ENCODE results near the gene RHAG. TPM values are rescaled to one million over a fixed set of nuclear protein-coding genes. Genes with fewer than 3 reads are reported as not detected.

RHAG gene
- total RNA-seq, 1 experiment from 2014 or later, result not detected

- no peak for TF ChIP-seq CTCF (conservative IDR thresholded peaks at IDR 0.05)
- no peak overlapping the region for H3K18ac ChIP-seq (ENCODE audit: insufficient read length, low read depth, low read length)
- H4K20me1 ChIP-seq (ENCODE audit: control insufficient read depth, insufficient read depth, insufficient read length), result no peaks in the 10 kb centered on the region
- Mint-ChIP-seq H3K27me3 (ENCODE audit: low read depth) (no peaks in the 10 kb centered on the region), H3K27ac (no peak overlapping the region), H3K36me3 (ENCODE audit: insufficient read depth in 1 of 3, low read depth in 3 of 3) (no peaks in the 10 kb centered on the region), H3K9me3 (no peaks in the 10 kb centered on the region), H3K4me3 (no peak overlapping the region), H3K4me1 (no peaks in the 10 kb centered on the region)
- H3K27me3 ChIP-seq (ENCODE audit: insufficient read depth, low read length), result no peaks in the 10 kb centered on the region
- no peak overlapping the region for H3K9ac ChIP-seq (ENCODE audit: extremely low read depth, insufficient read length, low read length)
- H3K4ac ChIP-seq (ENCODE audit: low read depth, low read length), result no peak overlapping the region
- no peak overlapping the region for H2BK12ac ChIP-seq (ENCODE audit: insufficient read length, low read depth, low read length)
- no peak overlapping the region for H2AK5ac ChIP-seq (ENCODE audit: insufficient read length, low read length)
- H3K4me2 ChIP-seq (ENCODE audit: insufficient read depth, insufficient read length, low read length), result no peak overlapping the region
- H3K79me2 ChIP-seq (ENCODE audit: insufficient read depth, low read length), result no peaks in the 10 kb centered on the region
- no peak overlapping the region for H2BK5ac ChIP-seq (ENCODE audit: insufficient read length, low read length)
- no peak overlapping the region for H4K8ac ChIP-seq (replicated peaks; ENCODE audit: insufficient read length, low read depth, low read length)
- DNase-seq, result no peak
- H4K5ac ChIP-seq (ENCODE audit: insufficient read length, low read depth, low read length), result no peak overlapping the region
- H3K56ac ChIP-seq (ENCODE audit: insufficient read length, low read depth, low read length), result no peak overlapping the region
- WGBS (ENCODE audit: extremely low coverage, insufficient read length, low lambda C conversion rate), result no CpG with 5 or more reads among the region's 2 CpGs
- H2BK15ac ChIP-seq (ENCODE audit: low read depth, low read length), result no peak overlapping the region
- no peaks in the 10 kb centered on the region for H3K79me1 ChIP-seq (ENCODE audit: insufficient read depth, low read depth, low read length, poor library complexity, severe bottlenecking)
- H2BK120ac ChIP-seq (ENCODE audit: low read depth, low read length, poor library complexity, severe bottlenecking), result no peak overlapping the region
- H2BK20ac ChIP-seq (ENCODE audit: low read depth, low read length, poor library complexity, severe bottlenecking), result no peak overlapping the region
- H4K91ac ChIP-seq (ENCODE audit: insufficient read length, low read depth, low read length), result no peak overlapping the region
- no peaks in the 10 kb centered on the region for H3K23me2 ChIP-seq (ENCODE audit: insufficient read length, low read depth, low read length, poor library complexity, severe bottlenecking)
- no peak overlapping the region for H2AFZ ChIP-seq (ENCODE audit: low read length)
- H3K23ac ChIP-seq (ENCODE audit: insufficient read length, low read depth, low read length), result no peak overlapping the region
- H3T11ph ChIP-seq (ENCODE audit: low read length), result no peak overlapping the region
- no peaks in the 10 kb centered on the region for H3K4me1 ChIP-seq (ENCODE audit: insufficient read depth, low read length)
- H3K27ac ChIP-seq (ENCODE audit: insufficient read length, low read depth, low read length), result no peak overlapping the region
- H3K9me3 ChIP-seq (ENCODE audit: control insufficient read depth, low read depth, low read length), result no peaks in the 10 kb centered on the region
- no peak overlapping the region for H3K14ac ChIP-seq (ENCODE audit: insufficient read depth, low read length)
These were observed 14.6 kb upstream of the RHAG start for GRCh38 chr6:49651239-49651638.
